K562 (cell line): ENCODE measurements around the gene SLC31A1. TPM values are rescaled to one million over a fixed set of nuclear protein-coding genes. Genes with fewer than 3 reads are reported as not detected.
A peak's percentile ranks its signal among the peaks of the same experiment; 100 is the strongest.

Experiments
- CC2D1A ChIP-seq: fragments of 450-650 bp; IDR thresholded peaks from 2 replicates; pipeline ENCODE4 v1.6.1; 2017; ENCODE audit warnings: mild to moderate bottlenecking
- HDGF ChIP-seq: fragments of 450-650 bp; IDR thresholded peaks from 2 replicates; pipeline ENCODE4 v1.6.1; 2016
- HMBOX1 ChIP-seq: sonication (generic); IDR thresholded peaks from 2 replicates; pipeline ENCODE4 v1.6.1; 2016
- MCM3 ChIP-seq: fragments of 450-650 bp; IDR thresholded peaks from 2 replicates; pipeline ENCODE4 v1.6.1; 2016
- MEIS2 ChIP-seq: fragments of 450-650 bp; IDR thresholded peaks from 2 replicates; pipeline ENCODE4 v1.6.1; 2014; ENCODE audit warnings: mild to moderate bottlenecking; ENCODE audit not compliant: partially characterized antibody
- NR2F6 ChIP-seq: fragments of 450-650 bp; formaldehyde crosslinking; IDR thresholded peaks from 2 replicates; pipeline ENCODE4 v1.4.0; 2020; ENCODE audit warnings: mild to moderate bottlenecking
- OTX1 ChIP-seq: fragments of 450-650 bp; formaldehyde crosslinking; IDR thresholded peaks from 2 replicates; pipeline ENCODE4 v1.4.0; 2022; ENCODE audit warnings: mild to moderate bottlenecking
- PATZ1 ChIP-seq: fragments of 250-450 bp; sonication (Bioruptor Pico); IDR thresholded peaks from 2 replicates; pipeline ENCODE4 v1.5.0; 2020; ENCODE audit warnings: mild to moderate bottlenecking, borderline replicate concordance
- POLR2AphosphoS5 ChIP-seq: IDR thresholded peaks from 2 replicates; pipeline ENCODE4 v1.6.1; 2011; ENCODE audit warnings: mild to moderate bottlenecking, low read depth, low read length, moderate library complexity; ENCODE audit not compliant: control insufficient read depth, insufficient read depth
- SUPT5H ChIP-seq: fragments of 450-650 bp; IDR thresholded peaks from 2 replicates; pipeline ENCODE4 v1.6.1; 2016
- TBP ChIP-seq: optimal IDR thresholded peaks from 2 replicates; pipeline ENCODE3; 2011; ENCODE audit warnings: low read depth, low read length, improper control_type of control experiment
- TSC22D4 ChIP-seq: fragments of 450-650 bp; IDR thresholded peaks from 2 replicates; pipeline ENCODE4 v1.6.1; 2016; ENCODE audit warnings: missing genetic modification characterization, missing biosample characterization, control low read depth
- polyA plus RNA-seq, 8 experiments: library from polyadenylated mRNA; depleted of rRNA in 4 of 8; stranded (reverse) in 5 of 8; unstranded in 3 of 8; fragments of >200 nt; fragmentation: Nextera tagmentation in 2 of 8; fragmentation: Illumina TruSeq in 1 of 8; extraction: Ambion mirVana in 2 of 8; extraction: Trizol in 1 of 8; gene quantifications; 2 replicates each; pipeline versions ENCODE4 v1.2.1 to v1.2.3, GENCODE V29; 2011 to 2014; ENCODE audit warnings: inconsistent platforms in 1 of 8, missing spikeins in 1 of 8
- total RNA-seq, 7 experiments: library from RNA; depleted of rRNA in 6 of 7; stranded (reverse); fragments of >200 nt in 6 of 7; fragmentation: Illumina TruSeq in 2 of 7; extraction: Trizol in 2 of 7; gene quantifications; 2 replicates each; pipeline versions ENCODE4 v1.2.1 to v1.2.3, GENCODE V29; 2011 to 2021; ENCODE audit warnings: low replicate concordance in 1 of 7
- TF ChIP-seq, protein P1 (sequence below): fragments of 250-450 bp; sonication (Bioruptor Pico); IDR thresholded peaks from 2 replicates; pipeline ENCODE4 v1.8.0; 2021; ENCODE audit warnings: moderate library complexity, mild to moderate bottlenecking, inconsistent platforms
- TF ChIP-seq, protein P2 (sequence below): sonication (generic); formaldehyde crosslinking; IDR thresholded peaks from 2 replicates; pipeline ENCODE4 v1.8.1; 2023; ENCODE audit warnings: mild to moderate bottlenecking, missing genetic modification reagents
- TF ChIP-seq, protein P3 (sequence below): fragments of 450-650 bp; IDR thresholded peaks from 2 replicates; pipeline ENCODE4 v1.6.1; 2016; ENCODE audit warnings: antibody characterized with exemption
- TF ChIP-seq, protein P4 (sequence below): sonication (generic); formaldehyde crosslinking; IDR thresholded peaks from 2 replicates; pipeline ENCODE4 v1.8.1; 2023; ENCODE audit warnings: mild to moderate bottlenecking, missing genetic modification reagents

The SLC31A1 gene
- total and polyA plus RNA-seq, 9 of the 15 experiments (the other 6 are each of a cell fraction or from before 2014, with no cell fraction given): 15.4 to 40.7 (median 25.9) TPM

DNA sequence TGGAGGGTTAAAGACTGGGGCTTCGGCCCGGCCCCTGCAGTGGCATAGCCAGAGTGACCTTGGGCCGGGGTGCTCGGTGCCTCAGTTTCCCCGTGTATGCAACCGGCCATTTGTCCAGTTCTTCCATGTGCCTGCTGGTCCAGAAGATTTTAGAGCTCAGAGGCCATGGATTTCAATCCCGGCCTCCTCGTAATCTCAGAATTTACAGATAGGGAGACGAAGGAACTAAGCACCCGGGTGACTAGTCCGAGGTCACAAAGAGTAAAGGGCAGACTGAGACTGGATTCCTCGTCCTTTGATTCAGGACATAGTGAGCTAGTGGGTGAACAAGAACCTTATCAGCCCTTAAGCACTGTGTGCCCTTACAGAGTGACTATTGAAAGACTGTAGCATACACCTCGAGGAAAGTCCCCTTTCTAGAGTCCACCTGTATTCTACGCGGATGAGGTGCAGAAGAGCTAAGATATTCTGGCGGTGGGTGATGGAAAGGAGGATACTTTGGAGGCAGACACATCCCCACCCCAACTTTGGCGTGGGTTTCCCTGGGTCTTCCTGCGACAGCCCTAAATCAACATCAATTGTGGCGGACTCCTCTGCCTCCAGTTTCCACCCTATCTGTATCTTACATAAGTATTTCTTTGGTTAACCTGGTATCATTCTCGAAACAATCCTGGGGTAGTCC, 597 bp downstream of the SLC31A1 start (continued):
- TF ChIP-seq NR2F6 (CRISPR knock-in tag) (0 out of 2 replicates have a peak, but pooled peaks have one; percentile 34), MEIS2 (peak; percentile 38), POLR2AphosphoS5 (no peak), CC2D1A (no peak), OTX1 (CRISPR knock-in tag) (no peak), TSC22D4 (tag) (no peak), TBP (peak; percentile 12), MCM3 (no peak), HDGF (no peak), SUPT5H (no peak), HMBOX1 (peak; percentile 30; the same call in 1 of the 2 replicates), PATZ1 (CRISPR knock-in tag) (no peak)
- TF ChIP-seq, protein P1, sequence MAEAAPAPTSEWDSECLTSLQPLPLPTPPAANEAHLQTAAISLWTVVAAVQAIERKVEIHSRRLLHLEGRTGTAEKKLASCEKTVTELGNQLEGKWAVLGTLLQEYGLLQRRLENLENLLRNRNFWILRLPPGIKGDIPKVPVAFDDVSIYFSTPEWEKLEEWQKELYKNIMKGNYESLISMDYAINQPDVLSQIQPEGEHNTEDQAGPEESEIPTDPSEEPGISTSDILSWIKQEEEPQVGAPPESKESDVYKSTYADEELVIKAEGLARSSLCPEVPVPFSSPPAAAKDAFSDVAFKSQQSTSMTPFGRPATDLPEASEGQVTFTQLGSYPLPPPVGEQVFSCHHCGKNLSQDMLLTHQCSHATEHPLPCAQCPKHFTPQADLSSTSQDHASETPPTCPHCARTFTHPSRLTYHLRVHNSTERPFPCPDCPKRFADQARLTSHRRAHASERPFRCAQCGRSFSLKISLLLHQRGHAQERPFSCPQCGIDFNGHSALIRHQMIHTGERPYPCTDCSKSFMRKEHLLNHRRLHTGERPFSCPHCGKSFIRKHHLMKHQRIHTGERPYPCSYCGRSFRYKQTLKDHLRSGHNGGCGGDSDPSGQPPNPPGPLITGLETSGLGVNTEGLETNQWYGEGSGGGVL (CRISPR knock-in tag): no peak
- TF ChIP-seq, protein P2, sequence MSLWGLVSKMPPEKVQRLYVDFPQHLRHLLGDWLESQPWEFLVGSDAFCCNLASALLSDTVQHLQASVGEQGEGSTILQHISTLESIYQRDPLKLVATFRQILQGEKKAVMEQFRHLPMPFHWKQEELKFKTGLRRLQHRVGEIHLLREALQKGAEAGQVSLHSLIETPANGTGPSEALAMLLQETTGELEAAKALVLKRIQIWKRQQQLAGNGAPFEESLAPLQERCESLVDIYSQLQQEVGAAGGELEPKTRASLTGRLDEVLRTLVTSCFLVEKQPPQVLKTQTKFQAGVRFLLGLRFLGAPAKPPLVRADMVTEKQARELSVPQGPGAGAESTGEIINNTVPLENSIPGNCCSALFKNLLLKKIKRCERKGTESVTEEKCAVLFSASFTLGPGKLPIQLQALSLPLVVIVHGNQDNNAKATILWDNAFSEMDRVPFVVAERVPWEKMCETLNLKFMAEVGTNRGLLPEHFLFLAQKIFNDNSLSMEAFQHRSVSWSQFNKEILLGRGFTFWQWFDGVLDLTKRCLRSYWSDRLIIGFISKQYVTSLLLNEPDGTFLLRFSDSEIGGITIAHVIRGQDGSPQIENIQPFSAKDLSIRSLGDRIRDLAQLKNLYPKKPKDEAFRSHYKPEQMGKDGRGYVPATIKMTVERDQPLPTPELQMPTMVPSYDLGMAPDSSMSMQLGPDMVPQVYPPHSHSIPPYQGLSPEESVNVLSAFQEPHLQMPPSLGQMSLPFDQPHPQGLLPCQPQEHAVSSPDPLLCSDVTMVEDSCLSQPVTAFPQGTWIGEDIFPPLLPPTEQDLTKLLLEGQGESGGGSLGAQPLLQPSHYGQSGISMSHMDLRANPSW: no peak
- TF ChIP-seq, protein P3, sequence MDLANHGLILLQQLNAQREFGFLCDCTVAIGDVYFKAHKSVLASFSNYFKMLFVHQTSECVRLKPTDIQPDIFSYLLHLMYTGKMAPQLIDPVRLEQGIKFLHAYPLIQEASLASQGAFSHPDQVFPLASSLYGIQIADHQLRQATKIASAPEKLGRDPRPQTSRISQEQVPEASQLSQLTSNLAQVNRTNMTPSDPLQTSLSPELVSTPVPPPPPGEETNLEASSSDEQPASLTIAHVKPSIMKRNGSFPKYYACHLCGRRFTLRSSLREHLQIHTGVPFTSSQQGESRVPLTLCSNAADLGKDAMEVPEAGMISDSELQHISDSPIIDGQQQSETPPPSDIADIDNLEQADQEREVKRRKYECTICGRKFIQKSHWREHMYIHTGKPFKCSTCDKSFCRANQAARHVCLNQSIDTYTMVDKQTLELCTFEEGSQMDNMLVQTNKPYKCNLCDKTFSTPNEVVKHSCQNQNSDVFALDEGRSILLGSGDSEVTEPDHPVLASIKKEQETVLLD: no peak
- TF ChIP-seq, protein P4, sequence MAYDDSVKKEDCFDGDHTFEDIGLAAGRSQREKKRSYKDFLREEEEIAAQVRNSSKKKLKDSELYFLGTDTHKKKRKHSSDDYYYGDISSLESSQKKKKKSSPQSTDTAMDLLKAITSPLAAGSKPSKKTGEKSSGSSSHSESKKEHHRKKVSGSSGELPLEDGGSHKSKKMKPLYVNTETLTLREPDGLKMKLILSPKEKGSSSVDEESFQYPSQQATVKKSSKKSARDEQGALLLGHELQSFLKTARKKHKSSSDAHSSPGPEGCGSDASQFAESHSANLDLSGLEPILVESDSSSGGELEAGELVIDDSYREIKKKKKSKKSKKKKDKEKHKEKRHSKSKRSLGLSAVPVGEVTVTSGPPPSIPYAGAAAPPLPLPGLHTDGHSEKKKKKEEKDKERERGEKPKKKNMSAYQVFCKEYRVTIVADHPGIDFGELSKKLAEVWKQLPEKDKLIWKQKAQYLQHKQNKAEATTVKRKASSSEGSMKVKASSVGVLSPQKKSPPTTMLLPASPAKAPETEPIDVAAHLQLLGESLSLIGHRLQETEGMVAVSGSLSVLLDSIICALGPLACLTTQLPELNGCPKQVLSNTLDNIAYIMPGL (CRISPR knock-in tag): peak; percentile 67; the same call in 1 of the 2 replicates
